Eye (tissue), 1 donor: ENCODE results near the gene ABCA13.

Experiments
- DNase-seq: peaks from one replicate; pipeline ENCODE4 v3.0.0-alpha.2; 2015

The ABCA13 gene

DNA sequence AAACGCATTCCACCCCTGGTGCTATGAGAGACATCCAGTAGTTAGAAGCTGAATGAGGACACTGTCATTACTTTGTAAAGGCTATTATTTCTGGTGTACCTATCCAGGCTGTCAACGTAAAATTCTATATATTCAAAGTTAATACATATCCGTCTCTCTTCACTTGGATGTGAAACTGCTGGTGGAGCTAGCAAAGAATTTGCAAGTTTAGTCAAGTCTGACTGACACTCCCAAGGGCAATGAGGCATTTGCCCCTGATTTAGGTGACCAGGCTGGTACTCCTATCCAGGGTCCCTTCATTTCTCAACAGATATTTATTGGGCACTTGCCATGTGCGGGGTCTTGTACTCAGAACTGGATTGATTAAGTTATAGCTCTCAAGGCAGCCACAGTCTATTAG lies 493.0 kb downstream of the ABCA13 start:
- no peak for DNase-seq

DNA sequence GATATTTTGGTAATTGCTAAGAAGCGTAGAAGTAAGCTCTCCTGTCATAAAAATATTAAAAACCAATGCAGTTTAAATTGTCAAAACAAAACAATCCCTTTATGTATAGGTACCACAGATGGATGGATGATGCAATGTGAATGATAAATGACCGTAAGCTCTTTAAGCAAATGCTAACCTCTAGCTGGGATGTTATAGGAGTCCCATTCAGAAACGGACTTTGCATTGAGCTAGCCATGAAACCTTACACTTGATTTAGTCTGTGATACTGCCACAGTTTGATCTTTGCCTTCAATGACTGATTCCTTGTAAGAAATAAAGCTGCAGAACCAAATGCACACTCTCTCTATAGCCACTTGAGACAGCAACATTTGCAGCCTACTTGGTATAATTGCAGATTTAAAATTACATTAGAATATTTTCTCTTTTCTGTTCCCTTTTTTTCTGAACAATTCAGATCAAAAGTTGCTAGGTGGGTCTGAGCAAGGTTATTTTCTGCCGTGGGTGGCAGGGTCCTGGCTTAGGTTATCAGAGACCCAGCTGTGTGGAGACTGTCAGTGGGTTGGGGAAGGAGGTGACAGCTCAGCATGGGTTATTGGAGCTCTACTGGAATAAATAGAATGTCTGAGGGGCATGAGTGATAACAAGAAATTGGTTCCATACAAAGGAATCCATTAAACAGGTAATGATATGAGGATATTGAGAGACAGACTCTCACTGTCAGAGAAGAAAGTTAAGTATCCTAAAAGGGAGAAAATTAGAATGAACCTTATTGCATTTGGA lies 494.3 kb downstream of the ABCA13 start:
- DNase-seq: no peak

DNA sequence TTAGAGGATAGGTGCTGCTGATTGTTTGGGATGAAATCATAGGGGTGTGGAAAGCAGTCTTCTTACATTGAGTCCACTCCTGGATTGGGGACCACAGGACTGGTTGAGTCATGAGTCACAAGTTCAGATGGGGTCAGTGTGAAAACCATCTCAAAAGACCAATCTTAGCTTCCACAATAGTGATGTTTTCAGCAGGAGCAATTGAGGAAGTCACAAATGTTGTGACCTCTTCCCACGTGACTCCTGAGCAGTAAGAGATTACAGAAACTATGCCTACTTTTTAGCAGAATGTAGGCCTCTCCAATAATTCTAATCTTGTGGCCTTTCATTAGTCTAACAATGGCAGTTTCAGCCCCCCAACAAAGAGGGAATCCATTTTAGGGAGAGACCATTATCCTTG lies 496.1 kb downstream of the ABCA13 start:
- DNase-seq: no peak

DNA sequence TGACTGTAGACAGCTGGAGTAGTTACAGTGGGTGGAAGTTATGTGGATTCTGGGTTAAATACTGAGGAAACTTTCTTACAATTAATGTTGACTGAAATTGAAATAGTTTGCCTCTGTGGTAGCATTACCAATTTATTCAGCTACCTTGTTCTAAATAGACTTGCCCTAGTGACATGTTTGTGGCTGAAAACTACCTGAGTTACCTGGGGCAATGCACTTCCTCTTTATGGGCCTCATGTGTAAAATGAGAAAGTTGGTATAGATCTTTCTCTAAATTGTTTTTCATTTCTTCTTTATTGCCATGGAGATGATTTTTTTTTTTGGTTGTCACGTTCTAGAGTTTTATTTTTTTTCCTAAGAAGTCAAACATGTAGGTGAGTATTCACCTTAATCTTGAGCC lies 500.4 kb downstream of the ABCA13 start:
- DNase-seq: no peak

DNA sequence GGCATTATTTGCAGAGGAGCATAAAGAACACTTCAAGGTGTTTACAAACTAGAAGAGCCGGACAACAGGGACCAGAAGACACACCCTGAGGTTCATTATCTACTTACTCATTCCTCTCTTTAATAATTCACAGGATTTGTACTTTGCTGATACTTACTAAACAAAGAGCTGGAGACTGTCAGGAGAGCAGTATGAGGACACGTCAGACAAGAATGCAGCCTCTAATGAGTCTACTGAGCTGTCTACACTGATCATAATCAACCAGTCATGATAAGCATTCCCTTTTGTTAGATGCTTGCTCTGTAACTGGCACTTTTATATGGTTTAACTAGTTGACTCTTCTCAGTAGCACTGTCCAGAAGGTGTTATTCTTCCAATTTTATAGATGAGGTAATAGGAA lies 509.7 kb downstream of the ABCA13 start:
- peak; percentile 96 for DNase-seq

DNA sequence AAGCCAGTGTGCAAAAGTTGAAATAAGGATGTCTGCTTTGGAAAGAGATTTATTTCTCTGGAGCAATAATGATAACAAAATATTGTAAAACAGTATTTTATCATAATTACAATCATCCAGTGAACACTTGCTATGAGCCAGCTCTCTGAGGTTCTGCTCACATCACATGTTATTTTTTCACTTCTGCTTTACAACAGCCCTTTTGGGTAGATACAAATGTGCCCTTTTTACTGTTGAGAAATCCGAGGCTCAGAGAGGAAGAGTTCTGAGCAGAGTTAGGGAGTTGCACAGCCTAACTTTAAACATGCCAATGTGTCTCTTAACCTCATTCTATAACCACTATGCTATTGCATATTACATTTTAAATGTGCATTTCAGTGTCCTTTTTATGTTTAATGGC lies 520.5 kb downstream of the ABCA13 start:
- DNase-seq: no peak
